GM06990 (cell line): Measurements from ENCODE around the gene SSR1.

Experiments used
- DNase-seq: peaks from one replicate; pipeline ENCODE4 v3.0.0-alpha.2; 2011; ENCODE audit not compliant: insufficient read length; ENCODE audit errors: extremely low read depth
- H3K27me3 ChIP-seq: replicated peaks from 2 replicates; pipeline ENCODE4 v1.6.0; 2011; ENCODE audit warnings: low read length; ENCODE audit not compliant: control insufficient read depth, insufficient read depth
- H3K36me3 ChIP-seq: 2 replicates; pipeline ENCODE4 v1.5.1; 2011; ENCODE audit warnings: low read length; ENCODE audit not compliant: control insufficient read depth, insufficient read depth
- H3K4me3 ChIP-seq: replicated peaks from 2 replicates; pipeline ENCODE4 v1.5.1; 2011; ENCODE audit warnings: low read depth, mild to moderate bottlenecking, control low read depth, low read length
- TF ChIP-seq, protein P1 (sequence below): IDR thresholded peaks from 2 replicates; pipeline ENCODE4 v1.5.1; 2011; ENCODE audit warnings: low read length, control low read depth, mild to moderate bottlenecking, inconsistent platforms; ENCODE audit not compliant: insufficient read depth, poor library complexity, severe bottlenecking

Gene SSR1

DNA sequence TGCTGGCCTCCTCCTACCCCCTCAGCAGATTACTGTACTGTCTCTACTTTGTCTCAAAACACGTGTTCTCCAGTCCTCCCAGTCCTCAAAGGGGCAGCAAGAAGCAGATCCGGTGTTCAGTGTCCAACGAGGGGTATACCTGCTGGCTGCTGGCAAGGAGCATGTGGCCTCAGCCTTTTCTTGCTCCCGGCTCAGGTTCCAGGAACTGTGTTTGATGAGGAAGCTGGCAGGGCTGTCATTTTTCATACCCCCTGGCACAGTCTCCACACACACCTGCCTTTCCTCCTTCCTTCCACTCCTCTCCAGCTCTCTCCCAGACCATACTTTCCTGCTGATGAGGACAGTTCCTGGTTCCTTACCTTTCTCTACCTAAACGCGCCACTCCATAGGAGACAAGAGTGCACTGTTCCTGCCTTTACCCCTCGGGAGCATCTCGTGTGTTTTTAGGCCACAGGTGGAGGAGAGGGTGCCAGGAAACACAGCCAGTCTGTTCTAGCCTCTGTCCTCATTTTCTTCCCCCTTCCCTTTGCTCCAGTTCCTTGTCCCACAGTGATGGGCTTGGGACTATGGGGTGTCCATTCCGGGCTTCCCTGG lies 77.2 kb downstream of the SSR1 start:
- H3K4me3 ChIP-seq = no peak overlapping the region; the same call in 1 of the 2 replicates
- TF ChIP-seq, protein P1, sequence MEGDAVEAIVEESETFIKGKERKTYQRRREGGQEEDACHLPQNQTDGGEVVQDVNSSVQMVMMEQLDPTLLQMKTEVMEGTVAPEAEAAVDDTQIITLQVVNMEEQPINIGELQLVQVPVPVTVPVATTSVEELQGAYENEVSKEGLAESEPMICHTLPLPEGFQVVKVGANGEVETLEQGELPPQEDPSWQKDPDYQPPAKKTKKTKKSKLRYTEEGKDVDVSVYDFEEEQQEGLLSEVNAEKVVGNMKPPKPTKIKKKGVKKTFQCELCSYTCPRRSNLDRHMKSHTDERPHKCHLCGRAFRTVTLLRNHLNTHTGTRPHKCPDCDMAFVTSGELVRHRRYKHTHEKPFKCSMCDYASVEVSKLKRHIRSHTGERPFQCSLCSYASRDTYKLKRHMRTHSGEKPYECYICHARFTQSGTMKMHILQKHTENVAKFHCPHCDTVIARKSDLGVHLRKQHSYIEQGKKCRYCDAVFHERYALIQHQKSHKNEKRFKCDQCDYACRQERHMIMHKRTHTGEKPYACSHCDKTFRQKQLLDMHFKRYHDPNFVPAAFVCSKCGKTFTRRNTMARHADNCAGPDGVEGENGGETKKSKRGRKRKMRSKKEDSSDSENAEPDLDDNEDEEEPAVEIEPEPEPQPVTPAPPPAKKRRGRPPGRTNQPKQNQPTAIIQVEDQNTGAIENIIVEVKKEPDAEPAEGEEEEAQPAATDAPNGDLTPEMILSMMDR = no peak
- DNase-seq = no peak
- H3K27me3 ChIP-seq = no peaks in the 10 kb centered on the region
- H3K36me3 ChIP-seq = peaks cover 24% of the 10 kb centered on the region

DNA sequence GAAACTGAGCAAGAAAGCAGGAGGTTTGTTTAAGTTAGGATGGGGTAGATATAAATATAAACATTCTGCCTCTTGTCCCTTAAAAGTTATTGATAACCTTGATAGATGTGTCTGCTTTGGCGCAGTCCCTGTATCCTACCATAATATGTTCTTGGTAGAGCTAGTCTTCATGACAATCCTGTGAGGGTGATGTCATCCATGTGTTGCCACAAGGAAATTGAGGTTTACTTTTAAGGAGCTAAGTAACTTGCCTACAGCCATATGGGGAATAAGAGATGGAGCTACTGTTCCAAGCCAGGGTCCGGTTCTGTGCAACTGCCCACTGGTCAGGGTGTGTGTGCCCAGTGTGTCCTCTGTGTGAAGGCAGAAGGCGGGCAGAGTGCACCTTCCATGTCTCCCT lies 78.5 kb downstream of the SSR1 start:
- DNase-seq = no peak
- Histone ChIP-seq H3K4me3 (no peak overlapping the region), H3K36me3 (peaks cover 25% of the 10 kb centered on the region), H3K27me3 (no peaks in the 10 kb centered on the region)
- TF ChIP-seq, protein P1 = no peak

DNA sequence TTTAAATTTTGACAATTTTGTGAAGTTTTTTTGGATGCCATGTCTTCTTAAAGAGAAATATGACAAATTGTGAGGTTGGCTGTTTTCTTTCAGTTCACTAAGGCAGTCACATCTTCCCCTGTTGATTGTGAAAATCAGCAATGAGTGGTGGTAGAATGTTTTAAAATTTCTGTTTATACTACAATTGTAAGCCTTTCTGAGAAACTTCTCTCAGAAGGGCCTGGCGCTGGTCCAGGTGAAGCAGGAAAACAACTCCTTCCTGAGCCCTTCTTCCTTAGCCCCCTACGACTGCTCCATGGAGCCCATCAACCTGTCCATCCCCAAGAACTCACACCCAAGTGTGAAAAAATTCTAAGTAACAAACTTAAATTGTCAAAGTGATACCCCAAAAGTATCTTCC lies 80.6 kb downstream of the SSR1 start:
- Histone ChIP-seq H3K27me3 (no peaks in the 10 kb centered on the region), H3K4me3 (no peak overlapping the region), H3K36me3 (peaks cover 32% of the 10 kb centered on the region)
- TF ChIP-seq, protein P1 = no peak
- no peak for DNase-seq

DNA sequence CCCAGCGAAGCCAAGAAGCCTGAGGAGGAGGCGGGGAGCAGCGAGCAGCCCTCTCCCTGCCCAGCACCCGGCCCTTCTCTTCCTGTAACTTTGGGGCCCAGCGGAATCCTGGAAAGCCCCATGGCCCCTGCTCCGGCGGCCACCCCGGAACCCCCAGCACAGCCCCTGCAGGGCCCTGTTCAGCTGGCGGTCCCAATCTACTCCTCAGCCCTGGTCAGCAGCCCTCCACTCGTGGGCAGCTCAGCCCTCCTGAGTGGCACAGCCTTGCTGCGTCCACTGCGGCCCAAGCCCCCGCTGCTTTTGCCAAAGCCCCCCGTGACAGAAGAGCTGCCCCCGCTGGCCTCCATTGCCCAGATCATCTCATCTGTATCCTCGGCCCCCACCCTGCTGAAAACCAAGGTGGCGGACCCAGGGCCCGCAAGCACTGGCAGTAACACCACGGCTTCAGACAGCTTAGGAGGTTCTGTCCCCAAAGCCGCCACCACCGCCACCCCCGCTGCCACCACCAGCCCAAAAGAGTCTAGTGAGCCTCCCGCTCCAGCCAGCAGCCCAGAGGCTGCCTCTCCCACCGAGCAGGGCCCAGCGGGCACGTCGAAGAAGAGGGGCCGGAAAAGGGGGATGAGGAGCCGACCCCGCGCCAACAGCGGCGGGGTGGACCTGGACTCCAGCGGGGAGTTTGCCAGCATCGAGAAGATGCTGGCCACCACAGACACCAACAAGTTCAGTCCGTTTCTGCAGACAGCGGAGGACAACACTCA lies 81.9 kb downstream of the SSR1 start:
- no peak for DNase-seq
- Histone ChIP-seq H3K36me3 (peaks cover 36% of the 10 kb centered on the region), H3K27me3 (no peaks in the 10 kb centered on the region), H3K4me3 (no peak overlapping the region)
- TF ChIP-seq, protein P1 = no peak

DNA sequence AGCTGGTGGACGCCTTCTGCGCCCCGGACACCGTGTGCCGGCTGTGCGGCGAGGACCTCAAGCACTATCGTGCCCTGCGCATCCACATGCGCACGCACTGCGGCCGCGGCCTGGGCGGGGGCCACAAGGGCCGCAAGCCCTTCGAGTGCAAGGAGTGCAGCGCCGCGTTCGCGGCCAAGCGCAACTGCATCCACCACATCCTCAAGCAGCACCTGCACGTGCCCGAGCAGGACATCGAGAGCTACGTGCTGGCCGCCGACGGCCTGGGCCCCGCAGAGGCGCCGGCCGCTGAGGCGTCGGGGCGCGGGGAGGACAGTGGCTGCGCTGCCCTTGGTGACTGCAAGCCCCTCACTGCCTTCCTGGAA lies 82.7 kb downstream of the SSR1 start:
- TF ChIP-seq, protein P1 = no peak
- no peak for DNase-seq
- no peak overlapping the region for H3K4me3 ChIP-seq
- H3K36me3 ChIP-seq = peaks cover 36% of the 10 kb centered on the region
- H3K27me3 ChIP-seq = no peaks in the 10 kb centered on the region
